H9 (cell line): Measurements from ENCODE around the gene DYRK2. TPM values are rescaled to one million over a fixed set of nuclear protein-coding genes. Genes with fewer than 3 reads are reported as not detected.

ENCODE experiments used
- DNase-seq: peaks from one replicate; pipeline ENCODE4 v3.0.0-alpha.2; 2017
- H2AFZ ChIP-seq: one replicate; pipeline ENCODE4 v1.6.1; 2013; ENCODE audit warnings: mild to moderate bottlenecking, low read length, control low read depth, moderate library complexity
- H2AK5ac ChIP-seq: 2 replicates; pipeline ENCODE4 v1.6.1; 2013; ENCODE audit warnings: low read length, control low read depth, mixed read lengths; ENCODE audit not compliant: insufficient read length
- H2BK120ac ChIP-seq: one replicate; pipeline ENCODE4 v1.6.1; 2013; ENCODE audit warnings: low read depth, mild to moderate bottlenecking, low read length, control low read depth, inconsistent platforms; ENCODE audit not compliant: poor library complexity, severe bottlenecking
- H2BK12ac ChIP-seq: 2 replicates; pipeline ENCODE4 v1.6.1; 2013; ENCODE audit warnings: low read length, control low read depth, mixed read lengths, low read depth; ENCODE audit not compliant: insufficient read length
- H2BK15ac ChIP-seq: 2 replicates; pipeline ENCODE4 v1.6.1; 2013; ENCODE audit warnings: low read depth, low read length, control low read depth
- H2BK20ac ChIP-seq: one replicate; pipeline ENCODE4 v1.6.1; 2013; ENCODE audit warnings: low read depth, mild to moderate bottlenecking, low read length, control low read depth, inconsistent platforms; ENCODE audit not compliant: poor library complexity, severe bottlenecking
- H2BK5ac ChIP-seq: 2 replicates; pipeline ENCODE4 v1.6.1; 2013; ENCODE audit warnings: low read length, control low read depth, mixed read lengths; ENCODE audit not compliant: insufficient read length
- H3K14ac ChIP-seq: 2 replicates; pipeline ENCODE4 v1.6.1; 2013; ENCODE audit warnings: low read length, control low read depth; ENCODE audit not compliant: insufficient read depth
- H3K18ac ChIP-seq: 2 replicates; pipeline ENCODE4 v1.6.1; 2013; ENCODE audit warnings: low read depth, mild to moderate bottlenecking, mixed read lengths, low read length, control low read depth; ENCODE audit not compliant: insufficient read length
- H3K23ac ChIP-seq: 2 replicates; pipeline ENCODE4 v1.6.1; 2013; ENCODE audit warnings: low read length, control low read depth, mixed read lengths, low read depth; ENCODE audit not compliant: insufficient read length
- H3K23me2 ChIP-seq: 2 replicates; pipeline ENCODE4 v1.6.1; 2013; ENCODE audit warnings: low read depth, mild to moderate bottlenecking, mixed read lengths, low read length, control low read depth; ENCODE audit not compliant: insufficient read length, poor library complexity, severe bottlenecking
- H3K27ac ChIP-seq: 2 replicates; pipeline ENCODE4 v1.5.1; 2013; ENCODE audit warnings: low read length, control low read depth, mixed read lengths, low read depth; ENCODE audit not compliant: insufficient read length
- H3K27me3 ChIP-seq: 2 replicates; pipeline ENCODE4 v1.6.1; 2013; ENCODE audit warnings: low read length, control low read depth, inconsistent platforms; ENCODE audit not compliant: insufficient read depth
- H3K4ac ChIP-seq: 2 replicates; pipeline ENCODE4 v1.6.1; 2013; ENCODE audit warnings: low read depth, mild to moderate bottlenecking, control low read depth, inconsistent platforms, low read length, moderate library complexity
- H3K4me1 ChIP-seq: 2 replicates; pipeline ENCODE4 v1.6.1; 2013; ENCODE audit warnings: low read length, control low read depth, inconsistent platforms; ENCODE audit not compliant: insufficient read depth
- H3K4me2 ChIP-seq: 2 replicates; pipeline ENCODE4 v1.6.1; 2013; ENCODE audit warnings: low read length, control low read depth, mixed read lengths; ENCODE audit not compliant: insufficient read length, insufficient read depth
- H3K56ac ChIP-seq: 2 replicates; pipeline ENCODE4 v1.6.1; 2013; ENCODE audit warnings: low read depth, mild to moderate bottlenecking, mixed read lengths, low read length, control low read depth; ENCODE audit not compliant: insufficient read length
- H3K79me1 ChIP-seq: 2 replicates; pipeline ENCODE4 v1.6.1; 2013; ENCODE audit warnings: low read depth, mild to moderate bottlenecking, moderate library complexity, low read length, control low read depth, inconsistent platforms; ENCODE audit not compliant: insufficient read depth, poor library complexity, severe bottlenecking
- H3K79me2 ChIP-seq: 2 replicates; pipeline ENCODE4 v1.6.1; 2013; ENCODE audit warnings: low read length, control low read depth, inconsistent platforms; ENCODE audit not compliant: insufficient read depth
- H3K9ac ChIP-seq: 2 replicates; pipeline ENCODE4 v1.6.1; 2013; ENCODE audit warnings: low read length, control low read depth, mixed read lengths; ENCODE audit not compliant: insufficient read length; ENCODE audit errors: extremely low read depth
- H3K9me3 ChIP-seq: one replicate; pipeline ENCODE4 v1.6.1; 2013; ENCODE audit warnings: low read depth, low read length, inconsistent platforms; ENCODE audit not compliant: control insufficient read depth
- H3T11ph ChIP-seq: one replicate; pipeline ENCODE4 v1.6.1; 2013; ENCODE audit warnings: mild to moderate bottlenecking, low read length, control low read depth, inconsistent platforms
- H4K20me1 ChIP-seq: one replicate; pipeline ENCODE4 v1.6.1; 2013; ENCODE audit not compliant: control insufficient read depth, insufficient read length, insufficient read depth
- H4K5ac ChIP-seq: 2 replicates; pipeline ENCODE4 v1.6.1; 2013; ENCODE audit warnings: low read depth, mild to moderate bottlenecking, mixed read lengths, low read length, control low read depth; ENCODE audit not compliant: insufficient read length
- H4K8ac ChIP-seq: replicated peaks from 2 replicates; pipeline ENCODE4 v1.6.1; 2013; ENCODE audit warnings: low read length, control low read depth, mixed read lengths, low read depth; ENCODE audit not compliant: insufficient read length
- H4K91ac ChIP-seq: 2 replicates; pipeline ENCODE4 v1.6.1; 2013; ENCODE audit warnings: low read depth, mild to moderate bottlenecking, moderate library complexity, mixed read lengths, low read length, control low read depth; ENCODE audit not compliant: insufficient read length
- H3K27ac Mint-ChIP-seq, 3 experiments: 2 replicates in 2 of 3; 3 replicates in 1 of 3; pipeline ENCODE4 v1.8.0; 2020 to 2021; ENCODE audit warnings: mixed read lengths in 3 of 3, mild to moderate bottlenecking in 1 of 3, moderate library complexity in 1 of 3
- H3K27me3 Mint-ChIP-seq: 2 replicates; pipeline ENCODE4 v1.8.0; 2021; ENCODE audit warnings: low read depth, mild to moderate bottlenecking, moderate library complexity, mixed read lengths
- H3K36me3 Mint-ChIP-seq, 3 experiments: 2 replicates in 2 of 3; 3 replicates in 1 of 3; pipeline ENCODE4 v1.8.0; 2020 to 2021; ENCODE audit warnings: low read depth in 3 of 3, mixed read lengths in 3 of 3; ENCODE audit not compliant: insufficient read depth in 1 of 3
- H3K4me1 Mint-ChIP-seq, 2 experiments: 2 replicates each; pipeline ENCODE4 v1.8.0; 2020; ENCODE audit warnings: mixed read lengths in 2 of 2
- H3K4me3 Mint-ChIP-seq, 2 experiments: 2 replicates in 1 of 2; 3 replicates in 1 of 2; pipeline ENCODE4 v1.8.0; 2020 to 2021; ENCODE audit warnings: mild to moderate bottlenecking in 2 of 2, mixed read lengths in 2 of 2, moderate library complexity in 1 of 2
- H3K9me3 Mint-ChIP-seq, 2 experiments: 2 replicates in 1 of 2; 3 replicates in 1 of 2; pipeline ENCODE4 v1.8.0; 2020; ENCODE audit warnings: mild to moderate bottlenecking in 2 of 2, mixed read lengths in 2 of 2, moderate library complexity in 1 of 2
- WGBS: extraction: QIAGEN DNeasy Blood & Tissue Kit; methylation state at CpG from one replicate; pipeline ENCODE4 v1.1.7; 2013; ENCODE audit warnings: missing lambda C conversion rate, low lambda C conversion rate, mixed read lengths; ENCODE audit not compliant: insufficient read length; ENCODE audit errors: extremely low coverage; 5-methylcytosine and 5-hydroxymethylcytosine counted together
- total RNA-seq: library from RNA; stranded (reverse); gene quantifications from 2 replicates; pipeline ENCODE4 v1.2.1, GENCODE V29; 2021
- TF ChIP-seq, protein P1 (sequence below): fragments of 200-600 bp; sonication (generic); conservative IDR thresholded peaks from 3 replicates; pipeline ENCODE4 v1.8.0; 2021; ENCODE audit warnings: antibody characterized with exemption, mild to moderate bottlenecking

DYRK2 gene
- total RNA-seq, 1 experiment from 2014 or later: 40.6 TPM

DNA sequence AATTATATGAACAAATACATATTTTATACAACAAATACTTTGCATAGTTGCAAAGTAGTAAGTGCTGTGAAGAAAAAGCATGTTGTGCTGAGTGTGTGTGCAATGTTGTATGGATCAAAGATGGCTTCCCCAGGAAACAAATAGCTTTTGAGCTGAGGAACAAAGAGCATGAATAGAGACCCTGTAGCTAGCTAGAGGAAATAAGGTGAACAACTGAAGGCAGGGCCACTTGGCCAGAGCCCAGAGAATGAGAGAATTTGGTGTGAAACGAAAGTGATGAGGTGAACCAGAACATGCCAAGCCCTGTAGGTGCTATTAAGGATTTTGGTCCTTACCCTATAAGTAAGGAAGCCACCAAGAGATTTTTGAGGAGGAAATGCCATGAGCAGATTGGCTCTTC is 17.1 kb downstream of the DYRK2 start:
- Histone ChIP-seq H3K23me2 (no peaks in the 10 kb centered on the region), H3K79me1 (no peaks in the 10 kb centered on the region), H4K20me1 (no peaks in the 10 kb centered on the region), H3K27ac (no peak overlapping the region), H2AK5ac (no peak overlapping the region), H3K79me2 (peaks cover 4% of the 10 kb centered on the region; the same call in 1 of the 2 replicates), H3K9ac (no peak overlapping the region), H3K4me1 (no peaks in the 10 kb centered on the region; the same call in 1 of the 2 replicates), H3K56ac (no peak overlapping the region), H3K4me2 (no peak overlapping the region), H3K14ac (no peak overlapping the region), H3K4ac (no peak overlapping the region), H4K5ac (no peak overlapping the region), H3K9me3 (no peaks in the 10 kb centered on the region), H2AFZ (no peak overlapping the region), H3K27me3 (no peaks in the 10 kb centered on the region), H4K91ac (no peak overlapping the region), H2BK120ac (no peak overlapping the region), H3T11ph (no peak overlapping the region), H2BK20ac (no peak overlapping the region), H4K8ac (no peak overlapping the region), H3K23ac (no peak overlapping the region), H3K18ac (no peak overlapping the region), H2BK15ac (no peak overlapping the region), H2BK5ac (no peak overlapping the region), H2BK12ac (no peak overlapping the region)
- WGBS: no CpG with 5 or more reads among the region's 1 CpG
- peaks cover 0 to 2% of the 10 kb centered on the region in 2 experiments; a peak in 1 of 5 replicates for H3K9me3 Mint-ChIP-seq
- peaks cover 11 to 14% of the 10 kb centered on the region in 2 experiments for H3K4me1 Mint-ChIP-seq
- TF ChIP-seq, protein P1, sequence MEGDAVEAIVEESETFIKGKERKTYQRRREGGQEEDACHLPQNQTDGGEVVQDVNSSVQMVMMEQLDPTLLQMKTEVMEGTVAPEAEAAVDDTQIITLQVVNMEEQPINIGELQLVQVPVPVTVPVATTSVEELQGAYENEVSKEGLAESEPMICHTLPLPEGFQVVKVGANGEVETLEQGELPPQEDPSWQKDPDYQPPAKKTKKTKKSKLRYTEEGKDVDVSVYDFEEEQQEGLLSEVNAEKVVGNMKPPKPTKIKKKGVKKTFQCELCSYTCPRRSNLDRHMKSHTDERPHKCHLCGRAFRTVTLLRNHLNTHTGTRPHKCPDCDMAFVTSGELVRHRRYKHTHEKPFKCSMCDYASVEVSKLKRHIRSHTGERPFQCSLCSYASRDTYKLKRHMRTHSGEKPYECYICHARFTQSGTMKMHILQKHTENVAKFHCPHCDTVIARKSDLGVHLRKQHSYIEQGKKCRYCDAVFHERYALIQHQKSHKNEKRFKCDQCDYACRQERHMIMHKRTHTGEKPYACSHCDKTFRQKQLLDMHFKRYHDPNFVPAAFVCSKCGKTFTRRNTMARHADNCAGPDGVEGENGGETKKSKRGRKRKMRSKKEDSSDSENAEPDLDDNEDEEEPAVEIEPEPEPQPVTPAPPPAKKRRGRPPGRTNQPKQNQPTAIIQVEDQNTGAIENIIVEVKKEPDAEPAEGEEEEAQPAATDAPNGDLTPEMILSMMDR: no peak
- peak overlapping the region in 2 of 3 experiments; percentile 22 to 65; a peak in 3 of 7 replicates for H3K27ac Mint-ChIP-seq
- H3K27me3 Mint-ChIP-seq: no peaks in the 10 kb centered on the region
- peaks cover 0 to 14% (median 3%) of the 10 kb centered on the region in 3 experiments; a peak in 3 of 7 replicates for H3K36me3 Mint-ChIP-seq
- DNase-seq: no peak
- no peak overlapping the region for H3K4me3 Mint-ChIP-seq
